Caco-2 (cell line): ENCODE results near the gene CAPZA1. TPM values are rescaled to one million over a fixed set of nuclear protein-coding genes. Genes with fewer than 3 reads are reported as not detected.

Experiments used
- BruUV-seq: library from RNA; stranded (reverse); fragments of 400-500 nt; replicated peaks from 2 replicates; lab custom pipeline; 2021; lab: Mats Ljungman, UMichigan
- CTCF ChIA-PET: fragments of 300-600 bp; sonication (Branson Sonifier 250); formaldehyde crosslinking; loops from one replicate; lab custom pipeline; 2022; ENCODE audit warnings: antibody characterized with exemption; lab: Charles Lee
- POLR2A ChIA-PET: fragments of 300-600 bp; sonication (Branson Sonifier 250); formaldehyde crosslinking; loops from one replicate; lab custom pipeline; 2022; ENCODE audit warnings: antibody characterized with exemption; lab: Charles Lee
- DNase-seq, 2 experiments: peaks; one replicate each; pipeline versions ENCODE4 v3.0.0 to v3.0.0-alpha.2; 2020 to 2022
- H3K27me3 ChIP-seq: replicated peaks from 2 replicates; pipeline ENCODE4 v1.6.0; 2011; ENCODE audit warnings: low read length; ENCODE audit not compliant: control insufficient read depth, insufficient read depth
- H3K36me3 ChIP-seq: 2 replicates; pipeline ENCODE4 v1.5.1; 2011; ENCODE audit warnings: low read length; ENCODE audit not compliant: control insufficient read depth, insufficient read depth
- H3K4me1 ChIP-seq: fragments of 250-450 bp; sonication (Bioruptor Pico); 2 replicates; pipeline ENCODE4 v1.5.1; 2020; ENCODE audit warnings: mild to moderate bottlenecking
- H3K4me3 ChIP-seq: 2 replicates; pipeline ENCODE4 v1.5.1; 2011; ENCODE audit warnings: low read depth, mild to moderate bottlenecking, control low read depth, low read length
- H3K9me3 ChIP-seq: fragments of 250-450 bp; sonication (Bioruptor Pico); 2 replicates; pipeline ENCODE4 v1.5.1; 2020; ENCODE audit warnings: mild to moderate bottlenecking, moderate library complexity
- H3K27ac Mint-ChIP-seq: one replicate; pipeline ENCODE4 v1.8.0; 2022; ENCODE audit warnings: mixed read lengths; ENCODE audit not compliant: unreplicated experiment
- H3K27me3 Mint-ChIP-seq: one replicate; pipeline ENCODE4 v1.8.0; 2022; ENCODE audit warnings: mixed read lengths; ENCODE audit not compliant: insufficient read depth, unreplicated experiment
- H3K36me3 Mint-ChIP-seq: one replicate; pipeline ENCODE4 v1.8.0; 2022; ENCODE audit warnings: mild to moderate bottlenecking, mixed read lengths; ENCODE audit not compliant: insufficient read depth, unreplicated experiment
- H3K4me1 Mint-ChIP-seq: one replicate; pipeline ENCODE4 v1.8.0; 2022; ENCODE audit warnings: low read depth, mixed read lengths; ENCODE audit not compliant: unreplicated experiment
- H3K4me3 Mint-ChIP-seq: one replicate; pipeline ENCODE4 v1.8.0; 2022; ENCODE audit warnings: mild to moderate bottlenecking, moderate library complexity, mixed read lengths; ENCODE audit not compliant: unreplicated experiment
- H3K9me3 Mint-ChIP-seq: one replicate; pipeline ENCODE4 v1.8.0; 2022; ENCODE audit warnings: mixed read lengths; ENCODE audit not compliant: unreplicated experiment
- intact Hi-C: fragments of 100-400 bp; cut with micrococcal nuclease; formaldehyde crosslinking; loops from one replicate; pipeline ENCODE4 v1.10.0; 2022; ENCODE audit not compliant: unreplicated experiment
- total RNA-seq: library from RNA; stranded (reverse); gene quantifications from 2 replicates; pipeline ENCODE4 v1.2.3, GENCODE V29; 2022
- TF ChIP-seq, protein P1 (sequence below), 2 experiments: fragments of 200-600 bp in 1 of 2; IDR thresholded peaks; 1 replicate in 1 of 2; 2 replicates in 1 of 2; pipeline versions ENCODE4 v1.5.1 to v1.8.0; 2011 to 2022; ENCODE audit warnings: antibody characterized with exemption in 1 of 2, control low read depth in 1 of 2, inconsistent platforms in 1 of 2, low read depth in 1 of 2, low read length in 1 of 2, mild to moderate bottlenecking in 1 of 2, moderate library complexity in 1 of 2; ENCODE audit not compliant: insufficient read depth in 1 of 2, severe bottlenecking in 1 of 2, unreplicated experiment in 1 of 2

Gene CAPZA1
- total RNA-seq, 1 experiment from 2014 or later, result 82.4 TPM

DNA sequence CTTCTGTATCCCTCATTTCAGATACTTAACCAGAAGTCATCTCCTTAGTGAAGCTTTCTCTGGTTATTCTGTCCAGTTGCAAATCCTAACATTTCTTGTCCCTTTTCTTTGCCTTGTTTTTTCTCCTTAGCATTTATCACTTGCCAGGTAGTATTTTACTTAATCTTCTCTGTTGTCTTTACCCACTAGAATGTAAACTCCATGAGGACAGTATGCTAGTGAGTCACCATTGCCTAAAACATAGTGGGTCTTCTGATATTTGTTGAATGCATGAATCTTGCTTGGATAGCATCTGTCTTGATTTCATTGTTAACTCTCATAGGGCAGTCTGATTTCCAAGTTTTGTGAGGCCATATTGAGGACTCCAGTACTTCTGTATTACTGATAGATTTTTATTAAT lies 9.6 kb downstream of the CAPZA1 start:
- H3K9me3 ChIP-seq, result no peaks in the 10 kb centered on the region
- Mint-ChIP-seq H3K4me3 (no peak overlapping the region), H3K9me3 (no peaks in the 10 kb centered on the region), H3K36me3 (peaks cover 12% of the 10 kb centered on the region), H3K27me3 (no peaks in the 10 kb centered on the region), H3K4me1 (peaks cover 28% of the 10 kb centered on the region), H3K27ac (no peak overlapping the region)
- POLR2A ChIA-PET, result no interaction called here
- H3K36me3 ChIP-seq, result no peaks in the 10 kb centered on the region; the same call in 1 of the 2 replicates
- H3K27me3 ChIP-seq, result no peaks in the 10 kb centered on the region
- CTCF ChIA-PET, result no interaction called here
- TF ChIP-seq, protein P1, sequence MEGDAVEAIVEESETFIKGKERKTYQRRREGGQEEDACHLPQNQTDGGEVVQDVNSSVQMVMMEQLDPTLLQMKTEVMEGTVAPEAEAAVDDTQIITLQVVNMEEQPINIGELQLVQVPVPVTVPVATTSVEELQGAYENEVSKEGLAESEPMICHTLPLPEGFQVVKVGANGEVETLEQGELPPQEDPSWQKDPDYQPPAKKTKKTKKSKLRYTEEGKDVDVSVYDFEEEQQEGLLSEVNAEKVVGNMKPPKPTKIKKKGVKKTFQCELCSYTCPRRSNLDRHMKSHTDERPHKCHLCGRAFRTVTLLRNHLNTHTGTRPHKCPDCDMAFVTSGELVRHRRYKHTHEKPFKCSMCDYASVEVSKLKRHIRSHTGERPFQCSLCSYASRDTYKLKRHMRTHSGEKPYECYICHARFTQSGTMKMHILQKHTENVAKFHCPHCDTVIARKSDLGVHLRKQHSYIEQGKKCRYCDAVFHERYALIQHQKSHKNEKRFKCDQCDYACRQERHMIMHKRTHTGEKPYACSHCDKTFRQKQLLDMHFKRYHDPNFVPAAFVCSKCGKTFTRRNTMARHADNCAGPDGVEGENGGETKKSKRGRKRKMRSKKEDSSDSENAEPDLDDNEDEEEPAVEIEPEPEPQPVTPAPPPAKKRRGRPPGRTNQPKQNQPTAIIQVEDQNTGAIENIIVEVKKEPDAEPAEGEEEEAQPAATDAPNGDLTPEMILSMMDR (IDR thresholded peaks at IDR 0.05; ENCODE audit: insufficient read depth in 1 of 2, low read depth in 1 of 2, low read length in 1 of 2, severe bottlenecking in 1 of 2, unreplicated experiment in 1 of 2), result no peak
- H3K4me1 ChIP-seq, result peaks cover 12% of the 10 kb centered on the region
- H3K4me3 ChIP-seq, result no peak overlapping the region
- intact Hi-C loops, result no loop called here
- no TSS peak for BruUV-seq
- no peak for DNase-seq

DNA sequence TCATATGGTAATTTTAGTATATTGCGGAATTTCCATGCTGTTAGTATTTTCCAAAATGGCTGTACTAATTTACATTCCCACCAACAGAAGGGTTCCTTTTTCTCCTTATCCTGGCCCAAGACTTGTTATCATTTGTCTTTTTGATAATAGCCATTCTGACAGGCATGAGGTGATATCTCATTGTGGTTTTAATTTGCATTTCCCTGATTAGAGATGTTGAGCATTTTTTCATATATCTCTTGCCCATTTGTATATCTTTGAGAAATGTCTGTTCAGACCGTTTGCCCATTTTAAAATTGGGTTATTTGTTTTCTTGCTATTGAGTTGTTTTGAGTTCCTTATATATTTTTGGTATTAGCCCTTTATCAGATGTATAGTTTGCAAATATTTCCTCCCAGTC lies 14.0 kb downstream of the CAPZA1 start:
- no peak overlapping the region for H3K4me3 ChIP-seq
- Mint-ChIP-seq H3K27me3 (no peaks in the 10 kb centered on the region), H3K4me1 (peaks cover 43% of the 10 kb centered on the region), H3K27ac (no peak overlapping the region), H3K4me3 (no peak overlapping the region), H3K36me3 (peaks cover 10% of the 10 kb centered on the region), H3K9me3 (no peaks in the 10 kb centered on the region)
- BruUV-seq, result no TSS peak
- intact Hi-C loops, result no loop called here
- H3K9me3 ChIP-seq, result no peaks in the 10 kb centered on the region
- no peaks in the 10 kb centered on the region for H3K27me3 ChIP-seq
- DNase-seq, result no peak
- TF ChIP-seq, protein P1 (IDR thresholded peaks at IDR 0.05; ENCODE audit: insufficient read depth in 1 of 2, low read depth in 1 of 2, low read length in 1 of 2, severe bottlenecking in 1 of 2, unreplicated experiment in 1 of 2), result no peak
- H3K4me1 ChIP-seq, result peaks cover 34% of the 10 kb centered on the region
- no peaks in the 10 kb centered on the region for H3K36me3 ChIP-seq
- ChIA-PET POLR2A (no interaction called here), CTCF (no interaction called here)

DNA sequence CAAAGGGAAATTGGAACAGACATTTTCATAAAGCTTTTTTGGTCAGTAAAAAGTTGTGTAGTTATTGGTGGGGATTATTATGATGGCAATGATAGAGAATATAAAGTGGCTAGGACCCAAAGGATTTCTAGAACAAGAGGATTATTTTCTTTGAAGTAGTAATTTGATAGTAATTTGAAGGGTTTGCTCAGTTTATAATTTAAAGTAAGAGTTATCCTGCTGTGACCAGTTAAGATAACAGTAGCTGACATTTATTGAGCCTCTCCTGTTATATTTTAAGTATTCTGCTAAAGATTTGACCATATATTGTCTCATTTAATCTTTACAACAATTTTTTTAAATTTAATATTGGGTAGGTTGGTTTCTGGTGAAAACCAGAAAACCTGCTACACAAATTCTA lies 14.7 kb downstream of the CAPZA1 start:
- TF ChIP-seq, protein P1 (IDR thresholded peaks at IDR 0.05; ENCODE audit: insufficient read depth in 1 of 2, low read depth in 1 of 2, low read length in 1 of 2, severe bottlenecking in 1 of 2, unreplicated experiment in 1 of 2), result no peak
- H3K27me3 ChIP-seq, result no peaks in the 10 kb centered on the region
- Mint-ChIP-seq H3K27ac (no peak overlapping the region), H3K36me3 (peaks cover 10% of the 10 kb centered on the region), H3K4me1 (peaks cover 36% of the 10 kb centered on the region), H3K27me3 (no peaks in the 10 kb centered on the region), H3K4me3 (no peak overlapping the region), H3K9me3 (no peaks in the 10 kb centered on the region)
- CTCF ChIA-PET, result no interaction called here
- peaks cover 34% of the 10 kb centered on the region for H3K4me1 ChIP-seq
- BruUV-seq, result no TSS peak
- H3K9me3 ChIP-seq, result no peaks in the 10 kb centered on the region
- no peaks in the 10 kb centered on the region for H3K36me3 ChIP-seq
- POLR2A ChIA-PET, result no interaction called here
- no peak overlapping the region for H3K4me3 ChIP-seq
- no peak for DNase-seq
- intact Hi-C loops, result no loop called here
